Smooth muscle cell (in vitro differentiated cells): ENCODE results near the gene RALGDS. TPM values are rescaled to one million over a fixed set of nuclear protein-coding genes. Genes with fewer than 3 reads are reported as not detected.

Experiments
- DNase-seq: peaks from one replicate; lab custom pipeline; 2025; ENCODE audit not compliant: unreplicated experiment; lab: John Stamatoyannopoulos, UW
- H2AFZ ChIP-seq: fragments of 200-600 bp; sonication (generic); 2 replicates; pipeline ENCODE4 v1.6.0; 2016; ENCODE audit warnings: antibody characterized with exemption, low read depth, mild to moderate bottlenecking
- H3F3A ChIP-seq: fragments of 200-600 bp; sonication (generic); 2 replicates; pipeline ENCODE4 v1.6.0; 2017; ENCODE audit warnings: antibody characterized with exemption, low read depth
- H3K27ac ChIP-seq: fragments of 200-600 bp; sonication (generic); 2 replicates; pipeline ENCODE4 v1.5.1; 2016; ENCODE audit warnings: low read depth, mild to moderate bottlenecking
- H3K27me3 ChIP-seq: fragments of 200-600 bp; sonication (generic); 2 replicates; pipeline ENCODE4 v1.6.1; 2016; ENCODE audit warnings: low read depth, mild to moderate bottlenecking
- H3K36me3 ChIP-seq: fragments of 200-600 bp; sonication (generic); 2 replicates; pipeline ENCODE4 v1.5.1; 2016; ENCODE audit warnings: low read depth
- H3K4me1 ChIP-seq: fragments of 200-600 bp; sonication (generic); 2 replicates; pipeline ENCODE4 v1.5.1; 2016; ENCODE audit warnings: low read depth
- H3K4me2 ChIP-seq: fragments of 200-600 bp; sonication (generic); 2 replicates; pipeline ENCODE4 v1.6.0; 2016; ENCODE audit warnings: mild to moderate bottlenecking
- H3K4me3 ChIP-seq: fragments of 200-600 bp; sonication (generic); 2 replicates; pipeline ENCODE4 v1.5.1; 2016; ENCODE audit warnings: mild to moderate bottlenecking
- H3K79me2 ChIP-seq: fragments of 200-600 bp; sonication (generic); 2 replicates; pipeline ENCODE4 v1.6.0; 2016; ENCODE audit warnings: low read depth, mild to moderate bottlenecking
- H3K9ac ChIP-seq: fragments of 200-600 bp; sonication (generic); 2 replicates; pipeline ENCODE4 v1.6.0; 2016; ENCODE audit warnings: low read depth
- H3K9me3 ChIP-seq: fragments of 200-600 bp; sonication (generic); replicated peaks from 2 replicates; pipeline ENCODE4 v1.5.1; 2016; ENCODE audit warnings: low read depth
- H4K20me1 ChIP-seq: fragments of 200-600 bp; sonication (generic); 2 replicates; pipeline ENCODE4 v1.6.0; 2016; ENCODE audit warnings: low read depth
- CTCF ChIP-seq: fragments of 200-600 bp; sonication (generic); IDR thresholded peaks from 2 replicates; pipeline ENCODE4 v1.5.1; 2017; ENCODE audit warnings: borderline replicate concordance, mild to moderate bottlenecking, antibody characterized with exemption; ENCODE audit not compliant: insufficient read depth, poor library complexity, severe bottlenecking
- WGBS: methylation state at CpG from one replicate; pipeline ENCODE4 v1.1.7; 2016; ENCODE audit warnings: low lambda C conversion rate; 5-methylcytosine and 5-hydroxymethylcytosine counted together
- polyA plus RNA-seq: library from polyadenylated mRNA; unstranded; fragments of >200 nt; fragmentation: Nextera tagmentation; extraction: Ambion mirVana; gene quantifications from 2 replicates; pipeline ENCODE4 v1.2.1, GENCODE V29; 2016
- total RNA-seq: library from RNA; depleted of rRNA; stranded (reverse); fragments of >200 nt; gene quantifications from 2 replicates; pipeline ENCODE4 v1.2.3, GENCODE V29; 2014

Gene RALGDS
- total and polyA plus RNA-seq, 2 experiments from 2014 or later, result 27.8 to 37.7 TPM

DNA sequence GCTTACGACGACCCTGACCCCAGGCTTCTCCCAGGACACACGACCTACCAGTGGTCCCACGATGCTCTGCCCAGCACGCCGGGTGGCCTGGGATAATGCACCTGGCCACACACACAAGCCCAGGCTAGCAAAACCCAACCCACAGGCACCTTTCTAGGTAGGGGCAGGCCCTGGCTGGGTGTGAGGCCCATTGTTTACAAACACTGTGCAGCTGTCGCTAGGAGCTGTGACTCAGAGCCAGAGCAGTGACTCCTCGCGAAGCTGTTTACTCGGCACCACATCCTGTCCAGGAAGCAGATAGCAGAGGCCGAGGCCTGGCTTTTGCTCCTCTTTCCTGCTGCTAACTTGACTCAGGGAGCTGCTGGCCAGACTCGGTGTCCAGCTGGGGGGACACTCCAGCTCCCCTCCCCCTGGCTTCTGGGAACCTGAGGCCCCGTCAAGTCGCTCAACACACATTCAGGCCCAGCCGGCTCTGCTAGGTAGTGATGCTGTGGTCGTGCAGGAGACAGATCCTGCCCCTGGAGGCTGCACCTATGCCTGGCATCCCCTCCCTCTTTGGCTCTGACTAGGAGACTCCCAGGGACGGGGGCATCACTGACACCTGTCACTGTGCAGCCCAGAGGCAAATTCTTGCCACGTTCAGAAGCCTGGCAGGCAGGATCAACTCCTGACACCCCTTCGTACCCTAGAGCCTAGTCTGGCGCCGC lies 12.8 kb upstream of the RALGDS start:
- no peaks in the 10 kb centered on the region for H3K36me3 ChIP-seq
- 36% methylated on average over 21 of the region's 21 CpGs for WGBS
- H3F3A ChIP-seq, result peaks cover 17% of the 10 kb centered on the region
- DNase-seq, result peak; percentile 59
- no peaks in the 10 kb centered on the region for H3K9me3 ChIP-seq
- peak overlapping the region; percentile 96 for H3K9ac ChIP-seq
- peaks cover 41% of the 10 kb centered on the region for H3K79me2 ChIP-seq
- peaks cover 81% of the 10 kb centered on the region for H4K20me1 ChIP-seq
- H3K27ac ChIP-seq, result peak overlapping the region; percentile 97
- H3K4me1 ChIP-seq, result peaks cover 8% of the 10 kb centered on the region
- no peak overlapping the region for H3K4me3 ChIP-seq
- no peak for TF ChIP-seq CTCF
- no peaks in the 10 kb centered on the region for H3K27me3 ChIP-seq
- peak overlapping the region; percentile 66 for H3K4me2 ChIP-seq
- H2AFZ ChIP-seq, result no peak overlapping the region

DNA sequence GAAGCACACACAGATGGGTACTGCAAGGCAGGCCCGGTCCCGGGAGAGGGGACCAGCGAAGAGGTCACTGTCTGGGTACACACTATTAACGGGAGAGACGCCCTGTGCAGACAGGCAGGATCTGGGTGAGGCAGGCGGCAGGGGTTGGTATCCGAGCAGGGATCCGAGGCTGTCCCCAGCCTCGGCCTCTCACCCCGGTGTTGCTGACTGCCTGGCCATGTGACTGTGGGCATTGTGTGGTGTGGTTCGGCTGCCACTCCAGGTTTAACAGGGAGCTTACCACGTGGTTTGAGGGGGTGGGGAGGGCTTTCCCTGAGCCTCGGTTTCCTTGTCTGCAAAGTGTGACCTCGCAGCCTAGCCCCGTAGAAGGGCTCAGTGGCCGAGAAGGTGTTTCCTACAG lies 11.1 kb upstream of the RALGDS start:
- Histone ChIP-seq H3K27me3 (no peaks in the 10 kb centered on the region), H3K36me3 (no peaks in the 10 kb centered on the region), H3K4me1 (peaks cover 8% of the 10 kb centered on the region), H3F3A (peaks cover 17% of the 10 kb centered on the region), H3K4me3 (no peak overlapping the region), H3K27ac (no peak overlapping the region), H3K79me2 (peaks cover 31% of the 10 kb centered on the region), H2AFZ (no peak overlapping the region), H4K20me1 (peaks cover 84% of the 10 kb centered on the region), H3K9me3 (no peaks in the 10 kb centered on the region), H3K9ac (peak overlapping the region; percentile 96), H3K4me2 (no peak overlapping the region)
- no peak for DNase-seq
- no peak for TF ChIP-seq CTCF
- 81% methylated on average over 16 of the region's 16 CpGs for WGBS

DNA sequence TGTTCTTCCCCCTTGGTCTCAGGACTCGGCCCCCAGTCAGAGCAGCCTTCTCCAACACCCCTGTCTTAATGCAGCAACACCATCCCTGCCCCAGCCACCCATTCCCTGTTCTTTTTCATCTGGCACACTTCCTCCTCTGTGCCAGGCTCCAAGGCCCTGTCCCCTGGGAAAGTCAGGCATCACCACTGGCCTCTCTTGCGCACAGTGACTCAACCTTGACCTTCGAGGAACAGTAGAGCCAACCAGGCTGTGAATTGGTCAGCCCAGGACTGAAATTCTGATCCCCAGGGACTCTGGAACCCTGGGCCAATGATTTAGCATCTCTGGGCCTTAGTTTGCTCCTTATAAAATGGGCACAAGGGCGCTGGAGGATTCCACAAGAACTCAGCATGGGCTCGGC lies 10.5 kb upstream of the RALGDS start:
- Histone ChIP-seq H3K27ac (no peak overlapping the region), H3K36me3 (no peaks in the 10 kb centered on the region), H3K79me2 (peaks cover 31% of the 10 kb centered on the region), H3F3A (peaks cover 17% of the 10 kb centered on the region), H3K4me2 (no peak overlapping the region), H4K20me1 (peaks cover 85% of the 10 kb centered on the region), H3K9me3 (no peaks in the 10 kb centered on the region), H3K4me3 (no peak overlapping the region), H3K9ac (no peak overlapping the region), H2AFZ (no peak overlapping the region), H3K4me1 (peaks cover 8% of the 10 kb centered on the region), H3K27me3 (no peaks in the 10 kb centered on the region)
- TF ChIP-seq CTCF, result no peak
- 93% methylated on average over 5 of the region's 5 CpGs for WGBS
- no peak for DNase-seq

DNA sequence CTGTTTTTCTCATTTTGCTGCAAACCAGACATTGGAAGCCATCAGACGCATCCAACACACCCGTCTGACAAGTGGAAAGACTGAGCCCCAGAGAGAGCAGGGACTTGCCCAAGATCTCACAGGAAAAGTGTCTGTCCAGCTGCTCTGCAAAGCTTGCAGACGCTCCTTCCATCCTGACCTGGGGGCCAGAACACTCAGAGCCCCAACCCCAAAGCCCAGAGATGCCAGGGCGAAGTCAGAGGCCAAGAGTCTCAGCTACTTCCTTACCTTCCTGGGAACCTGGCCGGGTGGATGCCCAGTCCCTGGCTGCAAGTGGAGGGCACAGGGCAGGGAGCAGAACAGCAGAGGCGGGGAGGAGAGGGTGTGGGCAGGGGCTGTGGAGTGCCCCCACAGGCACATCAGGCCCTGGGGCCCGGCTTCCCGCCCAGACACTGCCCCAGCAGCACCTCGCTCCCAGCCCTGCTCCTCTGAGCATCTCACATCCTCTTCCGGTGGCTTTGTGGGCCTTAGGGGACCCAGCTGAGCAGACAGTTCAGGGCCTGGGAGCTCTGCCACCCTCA lies 9.7 kb upstream of the RALGDS start:
- peaks cover 15% of the 10 kb centered on the region for H3F3A ChIP-seq
- H3K4me2 ChIP-seq, result no peak overlapping the region
- H4K20me1 ChIP-seq, result peaks cover 85% of the 10 kb centered on the region
- TF ChIP-seq CTCF, result no peak
- H3K36me3 ChIP-seq, result no peaks in the 10 kb centered on the region
- peaks cover 31% of the 10 kb centered on the region for H3K79me2 ChIP-seq
- no peak overlapping the region for H3K4me3 ChIP-seq
- H3K9ac ChIP-seq, result no peak overlapping the region
- WGBS, result 95% methylated on average over 9 of the region's 10 CpGs
- no peak overlapping the region for H3K27ac ChIP-seq
- H3K27me3 ChIP-seq, result no peaks in the 10 kb centered on the region
- H3K4me1 ChIP-seq, result peaks cover 8% of the 10 kb centered on the region
- no peak for DNase-seq
- H2AFZ ChIP-seq, result no peak overlapping the region
- no peaks in the 10 kb centered on the region for H3K9me3 ChIP-seq
